AG09319 (cell line): ENCODE results near the gene CLSTN1.

Source experiments
- DNase-seq: peaks from one replicate; pipeline ENCODE4 v3.0.0-alpha.2; 2010; ENCODE audit warnings: low read depth; ENCODE audit errors: extremely low read depth
- TF ChIP-seq, protein P1 (sequence below): IDR thresholded peaks from 2 replicates; pipeline ENCODE4 v1.5.1; 2011; ENCODE audit warnings: low read depth, mild to moderate bottlenecking, inconsistent platforms, low read length, moderate library complexity

Gene CLSTN1

DNA sequence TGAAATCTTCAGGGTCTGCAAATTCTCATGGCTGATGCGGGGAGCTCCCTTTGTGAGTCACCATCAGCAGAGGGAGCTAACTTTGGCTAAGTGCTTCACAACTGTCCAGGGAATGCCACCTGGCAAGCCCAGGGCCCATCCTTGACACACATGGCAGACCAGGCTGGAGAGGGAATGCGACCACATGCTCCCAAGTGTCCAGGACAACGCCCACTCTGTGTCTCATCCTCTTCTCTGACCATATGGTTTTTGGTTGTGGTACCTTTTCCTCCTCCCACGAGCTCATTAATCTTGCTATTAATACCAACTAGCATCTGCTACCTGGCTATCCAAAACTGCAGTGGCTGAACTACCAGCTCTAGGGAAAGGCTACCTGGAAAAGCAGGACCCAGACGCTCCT lies 37.1 kb upstream of the CLSTN1 start:
- no peak for DNase-seq
- TF ChIP-seq, protein P1, sequence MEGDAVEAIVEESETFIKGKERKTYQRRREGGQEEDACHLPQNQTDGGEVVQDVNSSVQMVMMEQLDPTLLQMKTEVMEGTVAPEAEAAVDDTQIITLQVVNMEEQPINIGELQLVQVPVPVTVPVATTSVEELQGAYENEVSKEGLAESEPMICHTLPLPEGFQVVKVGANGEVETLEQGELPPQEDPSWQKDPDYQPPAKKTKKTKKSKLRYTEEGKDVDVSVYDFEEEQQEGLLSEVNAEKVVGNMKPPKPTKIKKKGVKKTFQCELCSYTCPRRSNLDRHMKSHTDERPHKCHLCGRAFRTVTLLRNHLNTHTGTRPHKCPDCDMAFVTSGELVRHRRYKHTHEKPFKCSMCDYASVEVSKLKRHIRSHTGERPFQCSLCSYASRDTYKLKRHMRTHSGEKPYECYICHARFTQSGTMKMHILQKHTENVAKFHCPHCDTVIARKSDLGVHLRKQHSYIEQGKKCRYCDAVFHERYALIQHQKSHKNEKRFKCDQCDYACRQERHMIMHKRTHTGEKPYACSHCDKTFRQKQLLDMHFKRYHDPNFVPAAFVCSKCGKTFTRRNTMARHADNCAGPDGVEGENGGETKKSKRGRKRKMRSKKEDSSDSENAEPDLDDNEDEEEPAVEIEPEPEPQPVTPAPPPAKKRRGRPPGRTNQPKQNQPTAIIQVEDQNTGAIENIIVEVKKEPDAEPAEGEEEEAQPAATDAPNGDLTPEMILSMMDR = no peak

DNA sequence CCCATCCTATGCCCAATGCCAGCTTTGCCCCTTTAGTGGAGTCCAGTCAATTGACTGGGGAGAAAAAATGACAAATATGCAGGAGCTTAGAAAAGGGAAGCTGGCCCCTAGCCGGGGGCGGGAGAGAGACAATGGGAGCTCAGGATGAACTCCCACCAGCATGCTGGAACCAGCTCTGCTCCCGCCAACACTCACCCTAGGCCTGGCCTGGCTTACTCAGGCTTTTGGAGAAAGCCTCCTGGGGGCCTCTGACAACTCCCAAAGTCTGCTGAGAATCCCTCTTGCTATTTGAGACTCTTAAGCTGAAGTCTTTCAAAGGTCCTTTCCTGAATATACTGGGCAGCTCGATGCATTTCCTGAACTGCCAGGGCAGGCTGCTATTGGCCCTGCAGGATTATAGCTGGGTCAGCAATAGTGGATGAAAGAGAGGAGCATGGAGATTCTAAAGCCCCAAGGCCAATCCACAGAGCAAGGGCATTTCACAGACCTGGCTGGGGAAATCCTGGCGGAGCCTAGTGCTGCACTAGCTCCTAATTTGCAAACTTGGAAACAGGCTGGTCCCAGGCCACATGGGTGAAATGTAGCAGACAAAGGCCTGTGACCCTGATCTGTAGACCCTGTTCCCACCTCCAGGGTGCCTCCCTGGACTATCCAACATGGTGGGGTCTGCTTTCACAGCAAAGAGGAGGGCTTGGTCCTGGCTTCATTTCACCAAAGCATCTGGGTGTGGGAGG lies 35.7 kb upstream of the CLSTN1 start:
- TF ChIP-seq, protein P1 = no peak
- no peak for DNase-seq

DNA sequence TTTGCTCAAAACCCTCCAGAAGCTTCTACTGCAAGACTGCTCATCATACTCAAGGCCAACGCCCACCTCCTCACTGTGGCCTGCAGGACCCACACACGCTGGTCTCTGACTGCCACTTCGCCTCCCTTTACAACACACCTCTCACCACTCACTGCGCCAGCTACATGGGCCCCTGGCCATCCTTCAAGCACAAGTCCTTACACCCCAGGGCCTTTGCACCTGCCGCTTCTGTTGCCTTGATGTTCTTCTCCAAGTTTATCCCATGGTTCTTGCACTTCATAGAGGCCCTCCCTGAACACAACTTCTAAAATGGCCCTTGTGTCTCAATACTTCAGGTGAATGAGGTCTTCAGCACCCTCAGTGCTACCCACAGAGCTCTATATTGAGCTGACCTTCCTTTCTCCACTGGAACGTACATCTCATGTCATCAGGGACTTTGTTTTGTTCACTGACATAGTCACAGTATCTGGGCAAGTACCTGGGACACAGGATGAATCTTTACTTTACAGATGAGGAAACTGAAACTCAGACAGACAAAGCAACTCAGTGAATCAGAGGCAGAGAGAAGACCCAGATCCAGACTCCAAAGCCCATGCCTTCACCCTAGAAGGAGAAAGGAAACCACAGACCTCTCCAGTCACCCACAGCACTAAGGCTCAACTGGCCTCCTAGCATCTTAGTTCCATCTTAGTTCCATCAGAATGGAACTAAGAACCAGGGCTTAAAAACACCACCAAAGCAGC lies 34.7 kb upstream of the CLSTN1 start:
- no peak for DNase-seq
- TF ChIP-seq, protein P1 = no peak

DNA sequence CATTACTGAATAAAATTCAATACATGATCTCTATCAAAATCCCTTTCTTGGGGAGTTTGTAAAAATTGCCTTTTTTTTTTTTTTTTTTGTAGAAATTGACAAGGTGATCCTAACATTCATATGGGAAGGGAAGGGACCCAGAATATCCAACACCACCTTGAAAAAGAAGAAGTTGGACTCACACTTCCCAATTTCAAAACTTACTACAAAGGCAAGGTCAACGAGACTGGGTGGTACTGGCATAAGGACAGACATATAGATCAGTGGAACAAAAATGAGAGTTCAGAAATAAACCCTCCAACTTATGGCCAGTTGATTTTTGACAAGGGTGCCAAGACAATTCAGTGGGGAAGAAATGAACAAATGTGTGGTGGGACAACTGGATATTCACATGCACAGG lies 31.4 kb upstream of the CLSTN1 start:
- no peak for DNase-seq
- TF ChIP-seq, protein P1 = no peak

DNA sequence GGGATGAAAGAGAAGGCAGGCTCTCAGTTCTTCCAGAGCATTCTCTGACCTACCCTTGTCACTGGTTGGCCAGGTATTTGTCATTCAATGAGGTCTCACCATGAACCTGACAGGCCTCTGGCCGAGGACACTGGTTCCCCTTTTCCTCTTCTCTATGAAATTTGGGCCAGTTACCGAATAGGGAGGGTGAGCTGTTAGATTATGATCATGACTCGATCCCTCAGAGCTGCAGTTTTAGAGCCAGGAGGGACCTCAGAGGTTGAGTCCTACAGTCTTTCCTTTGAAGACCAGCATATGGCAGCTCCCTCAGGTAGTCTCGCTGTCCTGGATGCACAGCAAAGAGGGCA lies 29.5 kb upstream of the CLSTN1 start:
- TF ChIP-seq, protein P1 = no peak

DNA sequence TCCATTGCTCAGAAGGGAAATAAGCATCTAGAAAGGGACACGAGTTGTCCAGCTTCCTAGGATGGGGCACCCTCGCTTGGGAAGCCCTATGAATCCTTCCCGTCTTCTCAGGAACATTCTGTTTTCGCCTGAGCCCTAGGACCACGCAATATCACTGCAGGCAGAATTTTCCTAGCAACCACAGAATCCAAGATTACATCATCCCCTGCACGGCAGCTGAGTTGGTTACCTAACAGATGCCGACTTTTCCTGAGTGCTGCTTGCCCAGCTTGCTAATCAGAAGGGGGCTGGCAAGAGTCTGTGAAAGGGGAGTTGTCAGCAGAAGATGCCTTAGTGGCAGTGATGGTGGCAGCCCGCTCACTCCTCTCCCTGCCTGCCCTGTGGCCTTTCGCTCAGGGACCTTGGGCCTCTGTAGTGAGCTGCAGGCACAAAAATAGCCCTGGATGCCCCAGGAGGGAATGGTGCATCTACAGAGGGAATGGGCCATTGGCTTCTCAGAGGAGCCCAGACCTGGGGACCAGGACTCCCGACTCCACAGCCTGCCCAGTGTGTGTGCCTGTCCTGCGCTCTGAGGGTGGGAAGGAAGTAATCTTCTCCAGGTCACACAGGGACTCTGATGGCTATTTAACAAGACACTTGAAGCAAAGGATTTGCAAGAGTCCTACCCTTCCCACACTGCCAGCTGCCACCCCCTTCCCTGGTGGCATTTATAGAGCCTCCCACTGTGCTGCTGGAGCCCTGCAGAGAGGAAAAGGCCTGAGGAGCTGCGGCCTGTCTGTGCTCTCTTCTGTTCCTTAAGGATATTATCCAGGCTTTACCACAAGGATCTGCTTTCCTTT lies 28.9 kb upstream of the CLSTN1 start:
- DNase-seq = peak; percentile 59

More for the DNA sequence above, 29.5 kb upstream of the CLSTN1 start:
- no peak for DNase-seq

More for the DNA sequence above, 28.9 kb upstream of the CLSTN1 start:
- TF ChIP-seq, protein P1 = no peak
